NB4 (cell line): ENCODE results near the gene SEMA6B.

Experiments
- MYC ChIP-seq: IDR thresholded peaks from 2 replicates; pipeline ENCODE4 v1.6.1; 2011; ENCODE audit warnings: low read depth, low read length
- POLR2A ChIP-seq: IDR thresholded peaks from 2 replicates; pipeline ENCODE4 v1.6.1; 2011; ENCODE audit warnings: mild to moderate bottlenecking; ENCODE audit not compliant: insufficient read length; ENCODE audit errors: extremely low read depth
- TF ChIP-seq, protein P1 (sequence below): IDR thresholded peaks from one replicate; pipeline ENCODE4 v1.5.1; 2012; ENCODE audit warnings: low read depth, low read length

- no peak for TF ChIP-seq MYC
- TF ChIP-seq, protein P1, sequence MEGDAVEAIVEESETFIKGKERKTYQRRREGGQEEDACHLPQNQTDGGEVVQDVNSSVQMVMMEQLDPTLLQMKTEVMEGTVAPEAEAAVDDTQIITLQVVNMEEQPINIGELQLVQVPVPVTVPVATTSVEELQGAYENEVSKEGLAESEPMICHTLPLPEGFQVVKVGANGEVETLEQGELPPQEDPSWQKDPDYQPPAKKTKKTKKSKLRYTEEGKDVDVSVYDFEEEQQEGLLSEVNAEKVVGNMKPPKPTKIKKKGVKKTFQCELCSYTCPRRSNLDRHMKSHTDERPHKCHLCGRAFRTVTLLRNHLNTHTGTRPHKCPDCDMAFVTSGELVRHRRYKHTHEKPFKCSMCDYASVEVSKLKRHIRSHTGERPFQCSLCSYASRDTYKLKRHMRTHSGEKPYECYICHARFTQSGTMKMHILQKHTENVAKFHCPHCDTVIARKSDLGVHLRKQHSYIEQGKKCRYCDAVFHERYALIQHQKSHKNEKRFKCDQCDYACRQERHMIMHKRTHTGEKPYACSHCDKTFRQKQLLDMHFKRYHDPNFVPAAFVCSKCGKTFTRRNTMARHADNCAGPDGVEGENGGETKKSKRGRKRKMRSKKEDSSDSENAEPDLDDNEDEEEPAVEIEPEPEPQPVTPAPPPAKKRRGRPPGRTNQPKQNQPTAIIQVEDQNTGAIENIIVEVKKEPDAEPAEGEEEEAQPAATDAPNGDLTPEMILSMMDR, result no peak
- no peak for TF ChIP-seq POLR2A
These were observed 65.4 kb downstream of the SEMA6B start for GRCh38 chr19:4493929-4494690.
